OCI-LY1 (cell line): Measurements from ENCODE around the gene DCBLD2.

Experiments used
- EZH2 ChIP-seq: fragments of 200-600 bp; sonication (generic), shearing (Covaris generic); IDR thresholded peaks from 2 replicates; pipeline ENCODE4 v1.8.0; 2017; ENCODE audit warnings: borderline replicate concordance, mixed run types, mild to moderate bottlenecking, antibody characterized with exemption, low read length, moderate library complexity, mixed read lengths
- TF ChIP-seq, protein P1 (sequence below): fragments of 200-600 bp; sonication (generic), shearing (Covaris generic); IDR thresholded peaks from 2 replicates; pipeline ENCODE4 v1.5.1; 2017; ENCODE audit warnings: mild to moderate bottlenecking, antibody characterized with exemption, low read length, moderate library complexity, mixed read lengths

DNA sequence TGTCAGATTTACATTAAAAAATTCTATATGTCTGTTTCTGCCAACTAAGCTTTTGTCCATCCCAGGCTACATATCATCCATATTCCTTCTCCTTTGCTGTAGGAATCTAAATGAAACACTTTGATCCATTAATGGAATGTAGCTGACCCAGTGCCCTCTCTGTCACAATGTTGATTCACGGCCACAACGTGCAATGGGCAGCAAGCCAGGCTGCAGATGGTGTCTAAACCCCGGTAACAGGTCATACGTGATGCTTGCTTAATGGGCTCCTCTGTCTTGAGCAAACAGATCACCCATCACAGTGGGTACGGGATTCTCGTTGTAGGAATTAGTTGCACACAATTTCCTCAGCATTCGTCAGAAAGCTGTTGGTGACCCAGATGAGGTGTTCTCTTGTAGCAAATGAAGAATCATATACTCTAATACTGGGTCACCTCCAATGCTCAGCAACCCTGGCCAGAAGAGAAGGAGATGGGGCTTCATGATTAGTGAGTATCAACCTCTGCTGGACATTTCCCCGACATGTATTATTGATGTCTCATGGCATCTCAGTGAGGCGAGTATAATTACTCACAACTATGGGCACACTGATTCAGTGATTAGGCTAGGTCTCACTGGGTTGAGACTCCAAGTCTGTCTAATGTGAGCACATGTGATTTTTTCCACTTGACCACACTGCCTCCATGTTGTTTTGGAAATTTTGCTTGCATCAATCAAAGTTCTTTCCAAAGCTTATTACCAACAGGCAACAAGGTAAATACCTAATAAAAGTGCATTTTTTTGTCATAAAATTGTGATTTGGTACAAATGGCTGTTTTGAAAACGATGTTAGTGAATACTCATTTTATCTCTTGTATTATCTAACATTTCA is 12.9 kb upstream of the DCBLD2 start:
- TF ChIP-seq, protein P1, sequence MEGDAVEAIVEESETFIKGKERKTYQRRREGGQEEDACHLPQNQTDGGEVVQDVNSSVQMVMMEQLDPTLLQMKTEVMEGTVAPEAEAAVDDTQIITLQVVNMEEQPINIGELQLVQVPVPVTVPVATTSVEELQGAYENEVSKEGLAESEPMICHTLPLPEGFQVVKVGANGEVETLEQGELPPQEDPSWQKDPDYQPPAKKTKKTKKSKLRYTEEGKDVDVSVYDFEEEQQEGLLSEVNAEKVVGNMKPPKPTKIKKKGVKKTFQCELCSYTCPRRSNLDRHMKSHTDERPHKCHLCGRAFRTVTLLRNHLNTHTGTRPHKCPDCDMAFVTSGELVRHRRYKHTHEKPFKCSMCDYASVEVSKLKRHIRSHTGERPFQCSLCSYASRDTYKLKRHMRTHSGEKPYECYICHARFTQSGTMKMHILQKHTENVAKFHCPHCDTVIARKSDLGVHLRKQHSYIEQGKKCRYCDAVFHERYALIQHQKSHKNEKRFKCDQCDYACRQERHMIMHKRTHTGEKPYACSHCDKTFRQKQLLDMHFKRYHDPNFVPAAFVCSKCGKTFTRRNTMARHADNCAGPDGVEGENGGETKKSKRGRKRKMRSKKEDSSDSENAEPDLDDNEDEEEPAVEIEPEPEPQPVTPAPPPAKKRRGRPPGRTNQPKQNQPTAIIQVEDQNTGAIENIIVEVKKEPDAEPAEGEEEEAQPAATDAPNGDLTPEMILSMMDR = no peak
- TF ChIP-seq EZH2 = no peak
